HG03520 (cell line): Measurements from ENCODE around the gene CDH4.

Source experiments
- ATAC-seq: cut with Tn5 transposase; IDR thresholded peaks from one replicate; pipeline ENCODE4 v1.9.1; 2021; ENCODE audit warnings: mild to moderate bottlenecking, moderate library complexity; ENCODE audit not compliant: unreplicated experiment

The CDH4 gene

GRCh38 chr20:61767761-61768494, 515.9 kb downstream of the CDH4 start:
- no peak for ATAC-seq

DNA sequence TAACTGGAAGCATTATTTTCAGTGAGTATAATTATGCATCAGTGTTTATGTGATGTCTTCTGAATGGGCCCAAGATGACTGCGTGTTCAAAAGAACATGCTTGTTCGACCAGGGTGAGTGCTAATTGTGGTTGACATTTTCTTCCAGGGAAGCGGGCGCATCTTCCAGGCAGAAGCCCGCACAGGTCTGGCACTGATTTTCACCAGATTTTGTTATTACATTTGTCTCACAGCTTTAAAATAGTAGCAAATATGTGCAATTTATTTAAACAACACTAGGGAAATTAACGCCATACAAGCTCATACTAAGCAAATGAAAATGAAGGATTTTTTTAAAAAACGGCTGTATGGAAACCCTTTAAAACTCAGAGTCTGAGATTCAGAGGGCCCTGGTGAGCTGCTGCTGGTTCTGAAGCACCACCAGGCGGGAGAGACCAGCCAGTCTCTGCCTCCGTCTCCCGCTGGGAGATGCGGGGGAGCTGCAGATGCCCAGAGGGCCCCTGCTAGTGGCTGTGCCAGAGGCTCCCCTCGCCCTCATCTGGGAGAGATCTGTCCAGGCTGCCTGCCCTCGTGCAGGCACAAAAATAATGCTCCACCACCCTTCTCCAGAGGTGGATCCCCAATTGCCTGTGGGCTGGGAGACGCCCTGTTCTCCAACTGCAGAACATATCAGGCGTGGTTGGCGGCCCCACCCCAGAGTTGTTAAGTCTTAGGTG, 516.7 kb downstream of the CDH4 start:
- ATAC-seq = no peak

DNA sequence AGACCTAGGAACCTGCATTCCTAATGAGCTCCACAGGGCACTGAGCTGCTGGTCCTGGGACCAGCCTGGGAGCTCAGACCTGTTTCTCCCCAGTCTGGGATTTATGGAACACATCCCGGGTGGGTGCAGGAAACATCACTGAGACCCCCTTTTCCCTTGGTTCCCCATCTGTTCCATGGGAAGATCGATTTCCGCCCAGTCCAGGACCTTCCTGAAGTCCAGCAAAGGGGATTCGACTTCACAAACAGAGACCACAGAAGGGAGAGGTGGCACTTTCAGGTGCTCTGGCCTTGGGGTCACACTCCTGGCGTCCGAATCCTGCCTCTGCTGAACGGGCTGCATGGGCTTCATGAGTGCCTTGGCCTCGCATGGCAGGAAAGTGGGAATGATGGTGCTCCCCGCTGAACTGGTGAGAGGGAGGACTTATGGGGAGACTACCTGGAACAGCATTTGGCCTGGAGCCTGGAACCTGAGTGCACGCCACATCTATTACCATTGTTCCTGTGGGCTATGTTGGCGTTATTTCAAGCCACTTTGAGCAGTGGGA, 517.3 kb downstream of the CDH4 start:
- no peak for ATAC-seq

DNA sequence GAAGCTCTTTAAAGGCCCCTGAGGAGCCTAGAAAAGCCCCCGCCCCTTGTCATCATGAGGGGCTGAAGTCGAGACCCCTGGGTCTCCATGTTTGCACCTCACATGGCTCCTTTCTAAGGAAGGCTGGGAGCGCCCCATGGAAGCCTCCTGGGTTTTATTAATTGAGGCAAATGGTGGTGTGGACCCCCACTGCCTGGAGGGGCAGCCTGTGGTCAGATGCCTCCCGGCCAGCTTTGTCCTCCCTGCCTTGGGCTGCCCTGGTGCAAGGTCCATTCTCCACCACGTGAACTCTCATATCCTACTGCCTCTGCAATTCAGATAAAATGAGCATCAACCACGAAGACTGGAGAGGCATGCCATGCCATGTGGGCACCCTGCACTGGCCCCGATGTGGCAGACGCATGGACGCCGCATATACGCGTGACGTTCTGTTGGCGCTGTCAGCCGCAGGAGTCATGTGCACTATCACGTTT, 518.1 kb downstream of the CDH4 start:
- no peak for ATAC-seq

DNA sequence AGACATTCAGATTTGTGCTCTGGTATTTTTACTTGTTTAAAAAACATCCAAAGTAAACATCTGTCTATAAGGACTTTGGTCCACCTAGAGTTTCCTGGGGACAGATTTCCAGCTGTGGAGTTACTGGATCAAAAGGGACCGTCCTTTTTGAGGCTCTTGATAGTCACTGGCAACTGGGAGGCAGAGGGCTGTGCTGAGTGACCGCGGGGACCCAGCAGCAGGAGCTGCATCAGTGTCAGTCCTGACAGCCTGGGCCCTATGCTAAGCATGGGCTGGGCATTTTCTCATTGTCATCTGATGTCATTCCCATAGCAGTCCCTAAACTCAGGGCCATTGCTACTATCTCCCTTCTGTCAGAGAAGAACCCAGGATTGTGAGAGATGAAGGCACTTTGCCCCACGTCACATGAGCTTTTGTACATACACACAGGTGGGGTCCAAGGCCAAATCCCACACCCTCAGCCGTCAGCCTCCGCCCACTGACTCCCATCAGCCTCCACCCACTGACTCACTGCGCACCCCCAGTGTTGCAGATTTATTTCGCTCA, 519.8 kb downstream of the CDH4 start:
- no peak for ATAC-seq

- no peak for ATAC-seq
Measured at GRCh38 chr20:61772828-61773631, 521.0 kb downstream of the CDH4 start.

- ATAC-seq = no peak
Measured at GRCh38 chr20:61773926-61774587, 522.0 kb downstream of the CDH4 start.

DNA sequence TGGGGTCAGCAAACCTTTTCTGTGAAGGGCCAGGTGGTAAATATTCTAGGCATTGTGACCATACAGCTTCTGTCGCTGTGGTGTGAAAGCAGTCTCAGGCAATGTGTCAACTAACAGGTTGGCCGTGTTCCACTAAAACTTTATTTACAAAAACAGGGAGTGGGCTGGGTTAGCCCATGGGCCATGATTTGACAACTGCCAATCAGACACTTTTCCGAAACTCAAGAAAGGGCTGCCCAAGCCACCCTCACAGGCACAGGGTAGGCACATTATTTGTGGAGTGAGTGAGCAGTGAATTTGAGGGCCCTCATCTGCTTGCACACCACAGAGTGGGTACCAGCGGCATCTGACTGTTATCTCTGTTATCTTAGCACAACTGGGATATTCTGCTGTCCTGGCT, 523.4 kb downstream of the CDH4 start:
- ATAC-seq = no peak

DNA sequence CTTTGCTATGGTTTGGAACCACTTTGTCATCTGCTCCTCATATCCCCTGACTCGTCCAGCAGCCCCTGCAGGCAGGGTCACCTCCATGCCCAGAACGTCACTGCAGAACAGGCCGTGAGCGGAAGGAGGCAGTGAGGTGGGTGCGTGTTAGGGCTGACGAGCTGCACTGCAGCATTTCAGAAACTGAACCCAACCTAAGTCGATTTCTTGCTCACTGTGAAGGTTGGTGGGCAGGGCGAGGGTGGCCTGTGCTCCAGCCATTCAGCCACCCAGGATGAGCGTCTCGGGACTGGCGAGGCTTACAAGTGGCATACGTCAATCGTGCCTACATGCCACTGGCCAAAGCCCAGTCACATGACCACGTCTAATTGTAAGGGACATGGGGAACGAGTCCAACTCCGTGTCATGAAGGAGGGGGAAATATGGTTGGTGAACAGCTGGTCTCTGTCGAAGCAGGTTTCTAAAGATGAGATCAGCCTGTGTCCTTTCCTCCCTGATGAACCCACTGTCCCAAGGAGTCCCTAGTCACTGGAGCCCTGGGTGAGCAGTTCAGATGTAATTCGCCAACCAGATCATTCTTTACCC, 524.5 kb downstream of the CDH4 start:
- no peak for ATAC-seq

GRCh38 chr20:61777773-61778494, 525.9 kb downstream of the CDH4 start:
- no peak for ATAC-seq

GRCh38 chr20:61778495-61778863, 526.4 kb downstream of the CDH4 start:
- no peak for ATAC-seq

DNA sequence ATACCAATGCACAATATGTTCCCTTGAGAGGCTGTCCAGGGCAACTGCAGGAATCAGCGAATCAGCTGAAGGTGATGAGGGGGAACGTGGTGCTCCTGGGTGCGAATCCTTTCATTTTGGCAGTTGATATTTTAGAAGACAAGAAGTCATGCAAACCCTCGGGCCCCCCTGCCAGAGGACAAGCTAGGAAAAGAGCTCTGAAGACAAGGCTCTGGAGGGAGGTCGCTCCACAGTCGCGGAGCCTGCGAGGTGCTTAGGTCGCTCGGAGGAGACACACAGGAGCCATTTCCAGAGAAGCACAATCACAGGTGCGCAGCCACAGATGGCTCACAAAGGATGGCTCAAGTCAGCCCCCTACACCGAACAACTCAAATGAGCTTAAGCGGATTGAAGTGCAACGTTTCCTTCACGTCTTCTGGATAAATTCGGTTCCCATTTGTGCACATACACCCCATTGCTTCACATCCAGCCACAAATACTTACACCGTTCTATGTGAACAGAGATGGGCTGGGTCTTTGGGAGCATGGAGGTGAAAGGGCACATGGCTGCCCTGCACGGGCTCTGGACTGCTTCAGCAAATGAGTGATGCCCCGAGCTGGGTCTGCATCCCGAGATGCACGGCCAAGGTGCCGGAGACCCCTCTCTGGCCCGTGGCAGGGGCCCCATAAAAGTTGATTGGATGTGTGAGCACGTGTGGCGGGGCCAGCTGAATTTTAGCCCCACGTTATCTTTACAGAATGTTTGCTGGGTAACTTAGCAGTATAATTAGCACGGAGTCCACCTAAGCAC, 527.3 kb downstream of the CDH4 start:
- ATAC-seq = no peak

GRCh38 chr20:61780066-61780465, 528.0 kb downstream of the CDH4 start:
- ATAC-seq = no peak

GRCh38 chr20:61784801-61785566, 532.9 kb downstream of the CDH4 start:
- ATAC-seq = no peak

GRCh38 chr20:61785567-61785816, 533.4 kb downstream of the CDH4 start:
- ATAC-seq = no peak

DNA sequence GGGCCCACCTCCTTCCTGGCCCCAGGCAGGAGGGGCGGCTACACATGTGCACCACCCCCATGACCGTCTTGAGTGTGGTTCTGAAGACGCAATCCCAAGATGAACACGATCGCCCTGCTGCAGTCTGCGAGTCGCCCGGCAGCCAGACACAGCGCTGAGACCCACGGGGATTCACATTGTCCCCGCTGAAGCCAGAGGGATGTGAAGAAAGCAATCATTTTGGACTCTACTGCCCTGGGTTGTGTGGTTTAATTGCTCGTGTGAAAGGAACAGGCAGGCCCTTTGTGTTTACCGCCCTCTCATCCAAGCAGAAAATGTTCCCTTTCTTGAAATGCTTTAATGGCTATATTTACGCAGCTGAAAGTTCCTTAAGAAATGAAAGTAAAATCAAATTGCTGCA, 534.2 kb downstream of the CDH4 start:
- ATAC-seq = no peak

GRCh38 chr20:61788343-61788742, 536.3 kb downstream of the CDH4 start:
- ATAC-seq = no peak

DNA sequence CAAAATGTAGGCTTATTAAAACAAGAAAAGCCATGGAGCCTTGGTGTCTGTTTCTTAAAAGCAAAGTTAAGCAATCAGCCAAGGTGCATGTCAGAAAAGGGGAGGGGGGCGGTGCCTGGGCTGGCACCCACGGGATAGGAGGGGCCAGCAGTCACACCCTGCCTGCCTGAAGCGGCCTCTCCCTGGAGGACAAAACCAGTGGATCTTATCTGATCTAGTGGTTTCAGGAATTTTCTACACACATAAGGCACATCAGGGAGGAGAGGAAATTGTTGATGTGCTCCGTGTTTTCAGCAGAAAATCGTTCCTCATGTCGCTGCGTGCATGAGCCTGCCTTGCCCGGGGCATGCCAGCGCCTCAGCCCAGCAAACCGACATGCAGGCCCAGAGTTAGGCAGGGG, 537.3 kb downstream of the CDH4 start:
- ATAC-seq = no peak
